ENCODE data around the gene SLC5A8. TPM values are rescaled to one million over a fixed set of nuclear protein-coding genes. Genes with fewer than 3 reads are reported as not detected.
"Not testable (repeated sequence)": the region's sequence is repeated elsewhere in the genome, so short reads cannot be mapped to it uniquely, and the experiment has no call there.

The SLC5A8 gene
- total RNA-seq, 2 experiments from 2014 or later = not detected

GRCh38 chr12:101165319-101165718 lies 44.7 kb downstream of the SLC5A8 start:
- no peaks in the 10 kb centered on the region for H3K27me3 Mint-ChIP-seq
- H3K4me1 Mint-ChIP-seq (ENCODE audit: low read depth) = no peaks in the 10 kb centered on the region
- peaks cover 2% of the 10 kb centered on the region for H3K9me3 Mint-ChIP-seq
- intact Hi-C loops (cut with DNase I, micrococcal nuclease) = no loop called here
- H3K36me3 ChIP-seq (ENCODE audit: insufficient read depth, low read length) = no peaks in the 10 kb centered on the region
- no peak for DNase-seq
- no peak for TF ChIP-seq CTCF (IDR thresholded peaks at IDR 0.05)
- POLR2A ChIA-PET = no interaction called here
- no peaks in the 10 kb centered on the region for H3K36me3 Mint-ChIP-seq (ENCODE audit: low read depth)
- H3K4me1 ChIP-seq (ENCODE audit: insufficient read depth, low read length) = no peaks in the 10 kb centered on the region
- no peak overlapping the region for H3K4me3 ChIP-seq (ENCODE audit: low read length)
- CTCF ChIA-PET = no interaction called here
- H3K4me3 Mint-ChIP-seq = no peak overlapping the region
- no peak overlapping the region for H3K27ac ChIP-seq (ENCODE audit: low read depth in 1 of 2, low read length in 2 of 2)
- H3K27ac Mint-ChIP-seq = no peak overlapping the region
- no peak for ATAC-seq (ENCODE audit: poor library complexity)
- H3K9me3 ChIP-seq (ENCODE audit: control insufficient read depth in 1 of 2, insufficient read depth in 1 of 2, low read length in 2 of 2) = no peaks in the 10 kb centered on the region
- no peaks in the 10 kb centered on the region for H3K27me3 ChIP-seq (ENCODE audit: control insufficient read depth in 1 of 2, insufficient read depth in 2 of 2, low read length in 2 of 2)

GRCh38 chr12:101145777-101146431 lies 64.1 kb downstream of the SLC5A8 start:
- H3K27me3 Mint-ChIP-seq; H3K4me1 Mint-ChIP-seq (ENCODE audit: low read depth); H3K9me3 ChIP-seq (ENCODE audit: control insufficient read depth in 1 of 2, insufficient read depth in 1 of 2, low read length in 2 of 2); DNase-seq; H3K36me3 Mint-ChIP-seq (ENCODE audit: low read depth); H3K4me3 Mint-ChIP-seq; H3K27ac Mint-ChIP-seq; ATAC-seq (ENCODE audit: poor library complexity); H3K27ac ChIP-seq (ENCODE audit: low read depth in 1 of 2, low read length in 2 of 2); H3K4me1 ChIP-seq (ENCODE audit: insufficient read depth, low read length); H3K36me3 ChIP-seq (ENCODE audit: insufficient read depth, low read length); CTCF ChIA-PET; H3K9me3 Mint-ChIP-seq; H3K27me3 ChIP-seq (ENCODE audit: control insufficient read depth in 1 of 2, insufficient read depth in 2 of 2, low read length in 2 of 2); H3K4me3 ChIP-seq (ENCODE audit: low read length); POLR2A ChIA-PET; intact Hi-C loops (cut with DNase I, micrococcal nuclease): not testable (repeated sequence)

GRCh38 chr12:101127521-101128219 lies 82.4 kb downstream of the SLC5A8 start:
- H3K9me3 Mint-ChIP-seq = peaks cover 4% of the 10 kb centered on the region
- ChIA-PET CTCF (no interaction called here), POLR2A (no interaction called here)
- H3K27ac ChIP-seq (ENCODE audit: low read depth in 1 of 2, low read length in 2 of 2) = no peak overlapping the region
- H3K4me3 ChIP-seq (ENCODE audit: low read length) = no peak overlapping the region
- no peak overlapping the region for H3K27ac Mint-ChIP-seq
- H3K27me3 Mint-ChIP-seq = peaks cover 10% of the 10 kb centered on the region
- H3K27me3 ChIP-seq (ENCODE audit: control insufficient read depth in 1 of 2, insufficient read depth in 2 of 2, low read length in 2 of 2) = no peaks in the 10 kb centered on the region
- no peaks in the 10 kb centered on the region for H3K9me3 ChIP-seq (ENCODE audit: control insufficient read depth in 1 of 2, insufficient read depth in 1 of 2, low read length in 2 of 2)
- intact Hi-C loops (cut with DNase I, micrococcal nuclease) = no loop called here
- no peaks in the 10 kb centered on the region for H3K36me3 Mint-ChIP-seq (ENCODE audit: low read depth)
- ATAC-seq (ENCODE audit: poor library complexity) = no peak
- H3K4me1 ChIP-seq (ENCODE audit: insufficient read depth, low read length) = no peaks in the 10 kb centered on the region
- H3K4me3 Mint-ChIP-seq = no peak overlapping the region
- TF ChIP-seq CTCF (IDR thresholded peaks at IDR 0.05) = no peak
- H3K4me1 Mint-ChIP-seq (ENCODE audit: low read depth) = no peaks in the 10 kb centered on the region
- no peaks in the 10 kb centered on the region for H3K36me3 ChIP-seq (ENCODE audit: insufficient read depth, low read length)
- DNase-seq = no peak

All from CD4-positive, alpha-beta T cell (primary cell).